Stimulated activated CD4-positive, alpha-beta T cell treated with anti-CD3 and anti-CD28 coated beads, Interleukin-12 subunit alpha, Interleukin-12 subunit beta, amount 100 ng/mL, for 4 hours (primary cell): ENCODE data around the gene ARHGEF4.

Source experiments
- DNase-seq: peaks from one replicate; pipeline ENCODE4 v3.0.0-alpha.2; 2020

ARHGEF4 gene

GRCh38 chr2:130930740-130931659 is 94.3 kb downstream of the ARHGEF4 start:
- no peak for DNase-seq

GRCh38 chr2:130933501-130933900 is 96.8 kb downstream of the ARHGEF4 start:
- DNase-seq, result no peak

GRCh38 chr2:130936451-130936850 is 99.7 kb downstream of the ARHGEF4 start:
- DNase-seq, result no peak

- DNase-seq, result no peak
Observed at GRCh38 chr2:130947967-130948366, 111.3 kb downstream of the ARHGEF4 start.

GRCh38 chr2:130949954-130950353 is 113.2 kb downstream of the ARHGEF4 start:
- DNase-seq, result no peak

- DNase-seq, result no peak
Observed at GRCh38 chr2:130951018-130951417, 114.3 kb downstream of the ARHGEF4 start.

GRCh38 chr2:130954873-130955272 is 118.2 kb downstream of the ARHGEF4 start:
- DNase-seq, result no peak

GRCh38 chr2:130957915-130958314 is 121.2 kb downstream of the ARHGEF4 start:
- DNase-seq, result no peak

GRCh38 chr2:130963196-130963848 is 126.6 kb downstream of the ARHGEF4 start:
- DNase-seq, result no peak

- DNase-seq, result no peak
Observed at GRCh38 chr2:130963849-130964793, 127.4 kb downstream of the ARHGEF4 start.

- no peak for DNase-seq
Observed at GRCh38 chr2:130964931-130965330, 128.2 kb downstream of the ARHGEF4 start.

GRCh38 chr2:130966149-130966774 is 129.5 kb downstream of the ARHGEF4 start:
- no peak for DNase-seq

- DNase-seq, result no peak
Observed at GRCh38 chr2:130966775-130967490, 130.2 kb downstream of the ARHGEF4 start.

- DNase-seq, result no peak
Observed at GRCh38 chr2:130972410-130972809, 135.7 kb downstream of the ARHGEF4 start.

- no peak for DNase-seq
Observed at GRCh38 chr2:130975729-130976128, 139.0 kb downstream of the ARHGEF4 start.

- DNase-seq, result no peak
Observed at GRCh38 chr2:130976591-130977237, 140.0 kb downstream of the ARHGEF4 start.

GRCh38 chr2:130977461-130978050 is 140.8 kb downstream of the ARHGEF4 start:
- no peak for DNase-seq

GRCh38 chr2:130981667-130982066 is 145.0 kb downstream of the ARHGEF4 start:
- DNase-seq, result no peak

- DNase-seq, result no peak
Observed at GRCh38 chr2:130985206-130985780, 148.6 kb downstream of the ARHGEF4 start.

GRCh38 chr2:130985831-130986649 is 149.3 kb downstream of the ARHGEF4 start:
- DNase-seq, result no peak
